Smooth muscle cell (in vitro differentiated cells): ENCODE measurements around the gene ZBTB20. TPM values are rescaled to one million over a fixed set of nuclear protein-coding genes. Genes with fewer than 3 reads are reported as not detected.

Source experiments
- DNase-seq: peaks from one replicate; lab custom pipeline; 2025; ENCODE audit not compliant: unreplicated experiment; lab: John Stamatoyannopoulos, UW
- H2AFZ ChIP-seq: fragments of 200-600 bp; sonication (generic); 2 replicates; pipeline ENCODE4 v1.6.0; 2016; ENCODE audit warnings: antibody characterized with exemption, low read depth, mild to moderate bottlenecking
- H3F3A ChIP-seq: fragments of 200-600 bp; sonication (generic); 2 replicates; pipeline ENCODE4 v1.6.0; 2017; ENCODE audit warnings: antibody characterized with exemption, low read depth
- H3K27ac ChIP-seq: fragments of 200-600 bp; sonication (generic); 2 replicates; pipeline ENCODE4 v1.5.1; 2016; ENCODE audit warnings: low read depth, mild to moderate bottlenecking
- H3K27me3 ChIP-seq: fragments of 200-600 bp; sonication (generic); 2 replicates; pipeline ENCODE4 v1.6.1; 2016; ENCODE audit warnings: low read depth, mild to moderate bottlenecking
- H3K36me3 ChIP-seq: fragments of 200-600 bp; sonication (generic); 2 replicates; pipeline ENCODE4 v1.5.1; 2016; ENCODE audit warnings: low read depth
- H3K4me1 ChIP-seq: fragments of 200-600 bp; sonication (generic); 2 replicates; pipeline ENCODE4 v1.5.1; 2016; ENCODE audit warnings: low read depth
- H3K4me2 ChIP-seq: fragments of 200-600 bp; sonication (generic); 2 replicates; pipeline ENCODE4 v1.6.0; 2016; ENCODE audit warnings: mild to moderate bottlenecking
- H3K4me3 ChIP-seq: fragments of 200-600 bp; sonication (generic); 2 replicates; pipeline ENCODE4 v1.5.1; 2016; ENCODE audit warnings: mild to moderate bottlenecking
- H3K79me2 ChIP-seq: fragments of 200-600 bp; sonication (generic); 2 replicates; pipeline ENCODE4 v1.6.0; 2016; ENCODE audit warnings: low read depth, mild to moderate bottlenecking
- H3K9ac ChIP-seq: fragments of 200-600 bp; sonication (generic); 2 replicates; pipeline ENCODE4 v1.6.0; 2016; ENCODE audit warnings: low read depth
- H3K9me3 ChIP-seq: fragments of 200-600 bp; sonication (generic); replicated peaks from 2 replicates; pipeline ENCODE4 v1.5.1; 2016; ENCODE audit warnings: low read depth
- H4K20me1 ChIP-seq: fragments of 200-600 bp; sonication (generic); 2 replicates; pipeline ENCODE4 v1.6.0; 2016; ENCODE audit warnings: low read depth
- WGBS: methylation state at CpG from one replicate; pipeline ENCODE4 v1.1.7; 2016; ENCODE audit warnings: low lambda C conversion rate; 5-methylcytosine and 5-hydroxymethylcytosine counted together
- polyA plus RNA-seq: library from polyadenylated mRNA; unstranded; fragments of >200 nt; fragmentation: Nextera tagmentation; extraction: Ambion mirVana; gene quantifications from 2 replicates; pipeline ENCODE4 v1.2.1, GENCODE V29; 2016
- total RNA-seq: library from RNA; depleted of rRNA; stranded (reverse); fragments of >200 nt; gene quantifications from 2 replicates; pipeline ENCODE4 v1.2.3, GENCODE V29; 2014
- TF ChIP-seq, protein P1 (sequence below): fragments of 200-600 bp; sonication (generic); IDR thresholded peaks from 2 replicates; pipeline ENCODE4 v1.5.1; 2017; ENCODE audit warnings: borderline replicate concordance, mild to moderate bottlenecking, antibody characterized with exemption; ENCODE audit not compliant: insufficient read depth, poor library complexity, severe bottlenecking

Gene ZBTB20
- total and polyA plus RNA-seq, 2 experiments from 2014 or later, result 4.9 to 6.8 TPM

GRCh38 chr3:114939920-114940319 is 207.2 kb downstream of the ZBTB20 start:
- H2AFZ ChIP-seq, result no peak overlapping the region
- no peak overlapping the region for H3K4me3 ChIP-seq
- no peaks in the 10 kb centered on the region for H3F3A ChIP-seq
- no peaks in the 10 kb centered on the region for H3K4me1 ChIP-seq
- TF ChIP-seq, protein P1, sequence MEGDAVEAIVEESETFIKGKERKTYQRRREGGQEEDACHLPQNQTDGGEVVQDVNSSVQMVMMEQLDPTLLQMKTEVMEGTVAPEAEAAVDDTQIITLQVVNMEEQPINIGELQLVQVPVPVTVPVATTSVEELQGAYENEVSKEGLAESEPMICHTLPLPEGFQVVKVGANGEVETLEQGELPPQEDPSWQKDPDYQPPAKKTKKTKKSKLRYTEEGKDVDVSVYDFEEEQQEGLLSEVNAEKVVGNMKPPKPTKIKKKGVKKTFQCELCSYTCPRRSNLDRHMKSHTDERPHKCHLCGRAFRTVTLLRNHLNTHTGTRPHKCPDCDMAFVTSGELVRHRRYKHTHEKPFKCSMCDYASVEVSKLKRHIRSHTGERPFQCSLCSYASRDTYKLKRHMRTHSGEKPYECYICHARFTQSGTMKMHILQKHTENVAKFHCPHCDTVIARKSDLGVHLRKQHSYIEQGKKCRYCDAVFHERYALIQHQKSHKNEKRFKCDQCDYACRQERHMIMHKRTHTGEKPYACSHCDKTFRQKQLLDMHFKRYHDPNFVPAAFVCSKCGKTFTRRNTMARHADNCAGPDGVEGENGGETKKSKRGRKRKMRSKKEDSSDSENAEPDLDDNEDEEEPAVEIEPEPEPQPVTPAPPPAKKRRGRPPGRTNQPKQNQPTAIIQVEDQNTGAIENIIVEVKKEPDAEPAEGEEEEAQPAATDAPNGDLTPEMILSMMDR, result no peak
- H3K79me2 ChIP-seq, result no peaks in the 10 kb centered on the region
- H3K27me3 ChIP-seq, result no peaks in the 10 kb centered on the region
- no peak overlapping the region for H3K4me2 ChIP-seq
- H3K9me3 ChIP-seq, result no peaks in the 10 kb centered on the region
- no peak overlapping the region for H3K27ac ChIP-seq
- H4K20me1 ChIP-seq, result peaks cover 3% of the 10 kb centered on the region
- DNase-seq, result no peak
- H3K9ac ChIP-seq, result no peak overlapping the region
- no peaks in the 10 kb centered on the region for H3K36me3 ChIP-seq

DNA sequence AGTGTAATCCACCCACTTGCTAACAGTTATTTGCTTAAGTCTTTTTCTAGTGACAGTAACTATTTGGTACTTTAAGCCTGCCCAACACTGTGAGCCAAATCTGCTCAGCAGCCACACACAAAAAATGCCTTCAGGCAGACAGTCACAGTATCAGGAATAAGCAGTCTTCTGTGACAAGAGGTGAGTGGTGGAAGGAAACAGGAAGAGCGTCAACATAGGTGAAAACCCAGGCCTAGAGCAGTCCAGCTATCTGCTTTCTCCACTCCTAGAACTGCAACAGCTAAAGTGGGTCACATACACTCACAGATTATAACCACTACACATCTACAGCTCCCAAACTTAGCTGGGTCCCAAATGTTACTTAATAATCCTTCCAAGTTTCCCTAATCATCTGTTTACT is 213.7 kb downstream of the ZBTB20 start:
- Histone ChIP-seq H3K4me2 (no peak overlapping the region), H3F3A (no peaks in the 10 kb centered on the region), H3K9ac (no peak overlapping the region), H3K4me3 (no peak overlapping the region), H3K4me1 (no peaks in the 10 kb centered on the region), H3K36me3 (no peaks in the 10 kb centered on the region), H4K20me1 (no peaks in the 10 kb centered on the region), H3K27me3 (no peaks in the 10 kb centered on the region), H2AFZ (no peak overlapping the region), H3K9me3 (no peaks in the 10 kb centered on the region), H3K27ac (no peak overlapping the region), H3K79me2 (no peaks in the 10 kb centered on the region)
- TF ChIP-seq, protein P1, result no peak
- DNase-seq, result no peak
- WGBS, result 82% methylated on average over 1 of the region's 1 CpG

DNA sequence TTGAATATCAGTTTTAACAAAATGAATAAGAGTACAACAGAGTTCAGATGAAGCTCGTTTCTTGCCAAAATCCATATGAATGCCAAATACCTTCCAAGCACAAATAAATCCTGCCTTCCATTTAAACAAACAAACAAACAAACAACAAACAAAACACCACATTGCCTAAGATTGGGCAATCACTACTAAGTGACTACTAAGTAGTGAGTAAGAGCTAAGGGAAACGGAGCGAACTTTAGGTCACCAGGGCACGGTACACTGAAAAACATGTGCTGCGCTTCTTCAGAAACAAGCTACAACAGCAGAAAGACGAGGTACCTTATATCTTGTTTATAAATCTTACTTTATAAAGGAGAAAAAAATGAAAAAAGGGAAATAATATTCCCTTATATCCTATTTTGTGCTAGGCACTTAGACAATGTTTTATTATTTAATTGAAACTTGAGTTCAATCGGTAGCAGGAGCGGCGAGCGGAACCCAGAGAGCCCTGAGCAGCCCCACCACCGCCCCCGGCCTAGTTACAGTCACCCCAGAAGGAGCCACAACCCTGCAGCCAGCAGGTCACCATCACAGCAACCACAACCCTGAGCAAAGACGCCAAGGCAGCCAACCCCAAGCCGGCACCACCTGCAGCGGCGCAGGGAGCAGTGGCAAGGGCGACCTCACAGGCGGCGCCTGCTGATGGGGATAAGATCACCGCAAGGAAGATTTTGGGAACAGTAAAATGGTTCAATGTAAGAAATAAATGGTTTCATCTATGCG is 216.9 kb downstream of the ZBTB20 start:
- H4K20me1 ChIP-seq, result no peaks in the 10 kb centered on the region
- DNase-seq, result no peak
- no peak overlapping the region for H2AFZ ChIP-seq
- H3K79me2 ChIP-seq, result no peaks in the 10 kb centered on the region
- H3K4me3 ChIP-seq, result no peak overlapping the region
- H3K27ac ChIP-seq, result no peak overlapping the region
- no peaks in the 10 kb centered on the region for H3K4me1 ChIP-seq
- no peaks in the 10 kb centered on the region for H3K27me3 ChIP-seq
- no peaks in the 10 kb centered on the region for H3K36me3 ChIP-seq
- H3K9ac ChIP-seq, result no peak overlapping the region
- TF ChIP-seq, protein P1, result no peak
- no peaks in the 10 kb centered on the region for H3F3A ChIP-seq
- H3K9me3 ChIP-seq, result no peaks in the 10 kb centered on the region
- H3K4me2 ChIP-seq, result no peak overlapping the region
- 96% methylated on average over 21 of the region's 21 CpGs for WGBS
